ENCODE data around the gene MYO5A.

MYO5A gene

DNA sequence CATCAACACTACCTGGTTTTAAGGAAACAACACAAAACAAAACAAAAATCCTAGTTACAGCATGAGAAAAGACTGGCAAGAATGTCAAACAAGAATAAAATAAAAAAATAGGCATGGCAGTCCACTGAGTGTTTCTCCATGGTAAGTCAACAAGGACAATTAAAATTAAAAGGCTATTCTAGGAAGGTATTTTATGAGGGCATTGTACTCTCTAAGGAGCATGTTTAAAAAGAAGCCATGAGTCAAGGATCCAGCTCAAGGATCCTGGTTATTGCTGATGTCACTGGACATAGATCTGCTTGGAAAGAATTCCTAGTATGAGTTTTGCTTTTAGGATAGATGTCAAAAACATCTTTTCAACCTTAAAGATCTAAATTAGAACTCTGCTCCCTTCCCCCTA, 106.7 kb downstream of the MYO5A start:
- Histone ChIP-seq H3K4me1 (ENCODE audit: control insufficient read depth, insufficient read depth, low read length) (0 out of 2 replicates have a peak, but pooled peaks cover 2% of the 10 kb centered on the region), H3K27ac (ENCODE audit: extremely low read depth, low read depth, low read length) (no peak overlapping the region), H3K9me3 (ENCODE audit: control insufficient read depth, insufficient read depth, low read depth, low read length) (no peaks in the 10 kb centered on the region), H3K36me3 (ENCODE audit: control insufficient read depth in 2 of 2, insufficient read depth in 1 of 2, low read length in 2 of 2) (no peaks in the 10 kb centered on the region), H3K4me3 (ENCODE audit: low read depth, low read length) (no peak overlapping the region)
- CTCF ChIA-PET, result no interaction called here
- no peak for TF ChIP-seq ZNF266 (tag by site-specific recombination; IDR thresholded peaks at IDR 0.05; ENCODE audit: low read depth)
- no peak for TF ChIP-seq ZNF776 (tag by site-specific recombination; IDR thresholded peaks at IDR 0.05; ENCODE audit: borderline replicate concordance)
- TF ChIP-seq TCF7L2 (IDR thresholded peaks at IDR 0.05; ENCODE audit: borderline replicate concordance, low read depth, low read length), result no peak
- no peak for TF ChIP-seq ZNF76 (tag by site-specific recombination; IDR thresholded peaks at IDR 0.05; ENCODE audit: borderline replicate concordance, low read depth)
- TF ChIP-seq ZNF18 (tag by site-specific recombination; IDR thresholded peaks at IDR 0.05), result no peak
- TF ChIP-seq EGR2 (tag by site-specific recombination; IDR thresholded peaks at IDR 0.05; ENCODE audit: low read depth), result no peak
- no peak for TF ChIP-seq ZNF621 (tag by site-specific recombination; IDR thresholded peaks at IDR 0.05)
- no peak for TF ChIP-seq KLF1 (tag by site-specific recombination; IDR thresholded peaks at IDR 0.05)
- no peak for TF ChIP-seq ZSCAN30 (tag by site-specific recombination; IDR thresholded peaks at IDR 0.05)
- no peak for TF ChIP-seq ZXDB (tag by site-specific recombination; IDR thresholded peaks at IDR 0.05)
- no peak for TF ChIP-seq ZNF629 (tag by site-specific recombination; IDR thresholded peaks at IDR 0.05)
- TF ChIP-seq ZNF148 (tag by site-specific recombination; IDR thresholded peaks at IDR 0.05; ENCODE audit: borderline replicate concordance), result no peak
- no peak for TF ChIP-seq ZNF174 (tag by site-specific recombination; IDR thresholded peaks at IDR 0.05)
- POLR2A ChIA-PET, result no interaction called here

DNA sequence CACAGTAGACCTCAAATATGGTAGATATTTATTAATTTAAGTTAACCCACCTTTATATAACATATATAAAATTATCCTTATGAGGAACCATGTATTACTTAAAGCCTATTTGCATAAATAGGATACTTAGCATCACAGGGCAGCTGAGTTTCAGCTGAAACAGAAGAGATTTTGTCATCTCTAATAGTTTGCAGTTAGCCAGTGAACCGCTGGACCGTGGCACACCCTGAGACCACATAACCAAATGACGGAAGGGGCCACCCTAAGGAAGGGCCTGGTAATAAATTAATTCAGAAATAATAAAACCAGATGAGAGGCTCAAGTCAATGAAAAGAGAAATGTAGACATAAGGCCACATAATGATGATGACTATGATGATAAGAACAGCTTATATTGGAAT, 107.7 kb downstream of the MYO5A start:
- H3K36me3 ChIP-seq (ENCODE audit: control insufficient read depth in 2 of 2, insufficient read depth in 1 of 2, low read length in 2 of 2), result no peaks in the 10 kb centered on the region
- ChIA-PET CTCF (interaction anchor here (0.6 kb wide), 1 partner anchor 166 kb away, joined by 3 read pairs; no protein-coding TSS in a partner anchor), POLR2A (no interaction called here)

More for the DNA sequence above, 107.7 kb downstream of the MYO5A start:
- H3K4me1 ChIP-seq (ENCODE audit: control insufficient read depth, insufficient read depth, low read length), result 0 out of 2 replicates have a peak, but pooled peaks cover 2% of the 10 kb centered on the region
- H3K27ac ChIP-seq (ENCODE audit: extremely low read depth, low read depth, low read length), result no peak overlapping the region
- H3K9me3 ChIP-seq (ENCODE audit: control insufficient read depth, insufficient read depth, low read depth, low read length), result no peaks in the 10 kb centered on the region
- H3K4me3 ChIP-seq (ENCODE audit: low read depth, low read length), result no peak overlapping the region
- no peak for TF ChIP-seq CTCF (tag by site-specific recombination; IDR thresholded peaks at IDR 0.05)
- TF ChIP-seq, protein P1, sequence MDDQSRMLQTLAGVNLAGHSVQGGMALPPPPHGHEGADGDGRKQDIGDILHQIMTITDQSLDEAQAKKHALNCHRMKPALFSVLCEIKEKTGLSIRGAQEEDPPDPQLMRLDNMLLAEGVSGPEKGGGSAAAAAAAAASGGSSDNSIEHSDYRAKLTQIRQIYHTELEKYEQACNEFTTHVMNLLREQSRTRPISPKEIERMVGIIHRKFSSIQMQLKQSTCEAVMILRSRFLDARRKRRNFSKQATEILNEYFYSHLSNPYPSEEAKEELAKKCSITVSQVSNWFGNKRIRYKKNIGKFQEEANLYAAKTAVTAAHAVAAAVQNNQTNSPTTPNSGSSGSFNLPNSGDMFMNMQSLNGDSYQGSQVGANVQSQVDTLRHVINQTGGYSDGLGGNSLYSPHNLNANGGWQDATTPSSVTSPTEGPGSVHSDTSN (CRISPR knock-in tag; IDR thresholded peaks at IDR 0.05), result no peak
- TF ChIP-seq ZNF398 (tag by site-specific recombination; IDR thresholded peaks at IDR 0.05), result no peak
- TF ChIP-seq ZNF169 (tag by site-specific recombination; IDR thresholded peaks at IDR 0.05), result no peak
- no peak for TF ChIP-seq ZFP3 (tag by site-specific recombination; IDR thresholded peaks at IDR 0.05; ENCODE audit: low read depth)
- TF ChIP-seq, protein P2, sequence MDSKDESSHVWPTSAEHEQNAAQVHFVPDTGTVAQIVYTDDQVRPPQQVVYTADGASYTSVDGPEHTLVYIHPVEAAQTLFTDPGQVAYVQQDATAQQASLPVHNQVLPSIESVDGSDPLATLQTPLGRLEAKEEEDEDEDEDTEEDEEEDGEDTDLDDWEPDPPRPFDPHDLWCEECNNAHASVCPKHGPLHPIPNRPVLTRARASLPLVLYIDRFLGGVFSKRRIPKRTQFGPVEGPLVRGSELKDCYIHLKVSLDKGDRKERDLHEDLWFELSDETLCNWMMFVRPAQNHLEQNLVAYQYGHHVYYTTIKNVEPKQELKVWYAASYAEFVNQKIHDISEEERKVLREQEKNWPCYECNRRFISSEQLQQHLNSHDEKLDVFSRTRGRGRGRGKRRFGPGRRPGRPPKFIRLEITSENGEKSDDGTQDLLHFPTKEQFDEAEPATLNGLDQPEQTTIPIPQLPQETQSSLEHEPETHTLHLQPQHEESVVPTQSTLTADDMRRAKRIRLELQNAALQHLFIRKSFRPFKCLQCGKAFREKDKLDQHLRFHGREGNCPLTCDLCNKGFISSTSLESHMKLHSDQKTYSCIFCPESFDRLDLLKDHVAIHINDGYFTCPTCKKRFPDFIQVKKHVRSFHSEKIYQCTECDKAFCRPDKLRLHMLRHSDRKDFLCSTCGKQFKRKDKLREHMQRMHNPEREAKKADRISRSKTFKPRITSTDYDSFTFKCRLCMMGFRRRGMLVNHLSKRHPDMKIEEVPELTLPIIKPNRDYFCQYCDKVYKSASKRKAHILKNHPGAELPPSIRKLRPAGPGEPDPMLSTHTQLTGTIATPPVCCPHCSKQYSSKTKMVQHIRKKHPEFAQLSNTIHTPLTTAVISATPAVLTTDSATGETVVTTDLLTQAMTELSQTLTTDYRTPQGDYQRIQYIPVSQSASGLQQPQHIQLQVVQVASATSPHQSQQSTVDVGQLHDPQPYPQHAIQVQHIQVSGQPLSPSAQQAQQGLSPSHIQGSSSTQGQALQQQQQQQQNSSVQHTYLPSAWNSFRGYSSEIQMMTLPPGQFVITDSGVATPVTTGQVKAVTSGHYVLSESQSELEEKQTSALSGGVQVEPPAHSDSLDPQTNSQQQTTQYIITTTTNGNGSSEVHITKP (tag by site-specific recombination; IDR thresholded peaks at IDR 0.05), result no peak
- no peak for TF ChIP-seq ZNF830 (tag by site-specific recombination; IDR thresholded peaks at IDR 0.05; ENCODE audit: low read depth)
- no peak for TF ChIP-seq ZNF24 (tag by site-specific recombination; IDR thresholded peaks at IDR 0.05)

Data from HEK293 (cell line).